NCI-H82 (cell line): Measurements from ENCODE around the gene ACOX1.
A peak's percentile ranks its signal among the peaks of the same experiment; 100 is the strongest.

Source experiments
- DNase-seq: peaks from one replicate; lab custom pipeline; 2025; lab: John Stamatoyannopoulos, UW

Gene ACOX1

GRCh38 chr17:75933808-75934207 lies 45.2 kb downstream of the ACOX1 start:
- no peak for DNase-seq

- DNase-seq, result no peak
Measured at GRCh38 chr17:75932852-75933251, 46.1 kb downstream of the ACOX1 start.

- DNase-seq, result no peak
Measured at GRCh38 chr17:75931062-75931461, 47.9 kb downstream of the ACOX1 start.

- DNase-seq, result peak; percentile 63
Measured at GRCh38 chr17:75927286-75927922, 51.6 kb downstream of the ACOX1 start.

DNA sequence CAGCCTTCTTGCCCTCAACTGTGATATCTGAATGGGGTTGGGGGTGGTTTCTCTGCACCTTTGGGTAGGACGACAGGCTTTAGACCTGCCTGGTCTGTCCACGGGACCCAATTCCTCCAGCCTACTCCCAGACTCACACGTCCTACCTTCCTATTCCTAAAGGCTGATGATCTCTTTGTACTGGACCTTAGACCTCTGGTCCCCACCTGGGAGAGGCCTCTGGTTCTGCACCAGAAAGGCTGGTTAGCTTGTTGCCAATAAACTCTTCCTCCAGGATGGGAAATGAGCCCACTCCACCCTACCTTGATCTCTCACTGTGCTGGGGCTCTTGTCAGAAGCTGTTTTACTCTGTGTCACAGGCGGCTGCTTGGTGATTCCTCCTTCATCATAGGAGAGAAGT lies 52.5 kb downstream of the ACOX1 start:
- DNase-seq, result no peak

DNA sequence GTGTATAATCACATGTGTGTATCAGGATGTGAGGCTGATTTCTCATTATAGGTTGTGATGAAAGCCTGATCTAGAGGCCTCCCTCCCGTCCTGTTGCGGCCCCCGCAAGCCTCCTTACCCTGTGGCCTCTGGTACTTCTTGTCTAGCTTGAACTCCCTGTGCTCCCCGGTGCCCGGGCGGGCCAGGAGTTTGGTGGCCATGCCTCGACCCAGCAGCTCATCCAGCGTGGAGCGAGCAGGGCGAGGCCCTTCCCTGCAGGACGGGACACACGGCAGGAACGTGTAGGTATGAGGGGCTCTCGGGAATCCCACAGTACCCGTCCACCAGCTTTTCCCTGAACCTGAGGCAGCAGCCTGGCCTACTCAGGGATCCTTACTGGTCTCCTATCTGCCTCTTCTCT lies 53.1 kb downstream of the ACOX1 start:
- DNase-seq, result no peak

- no peak for DNase-seq
Measured at GRCh38 chr17:75925103-75925502, 53.9 kb downstream of the ACOX1 start.

DNA sequence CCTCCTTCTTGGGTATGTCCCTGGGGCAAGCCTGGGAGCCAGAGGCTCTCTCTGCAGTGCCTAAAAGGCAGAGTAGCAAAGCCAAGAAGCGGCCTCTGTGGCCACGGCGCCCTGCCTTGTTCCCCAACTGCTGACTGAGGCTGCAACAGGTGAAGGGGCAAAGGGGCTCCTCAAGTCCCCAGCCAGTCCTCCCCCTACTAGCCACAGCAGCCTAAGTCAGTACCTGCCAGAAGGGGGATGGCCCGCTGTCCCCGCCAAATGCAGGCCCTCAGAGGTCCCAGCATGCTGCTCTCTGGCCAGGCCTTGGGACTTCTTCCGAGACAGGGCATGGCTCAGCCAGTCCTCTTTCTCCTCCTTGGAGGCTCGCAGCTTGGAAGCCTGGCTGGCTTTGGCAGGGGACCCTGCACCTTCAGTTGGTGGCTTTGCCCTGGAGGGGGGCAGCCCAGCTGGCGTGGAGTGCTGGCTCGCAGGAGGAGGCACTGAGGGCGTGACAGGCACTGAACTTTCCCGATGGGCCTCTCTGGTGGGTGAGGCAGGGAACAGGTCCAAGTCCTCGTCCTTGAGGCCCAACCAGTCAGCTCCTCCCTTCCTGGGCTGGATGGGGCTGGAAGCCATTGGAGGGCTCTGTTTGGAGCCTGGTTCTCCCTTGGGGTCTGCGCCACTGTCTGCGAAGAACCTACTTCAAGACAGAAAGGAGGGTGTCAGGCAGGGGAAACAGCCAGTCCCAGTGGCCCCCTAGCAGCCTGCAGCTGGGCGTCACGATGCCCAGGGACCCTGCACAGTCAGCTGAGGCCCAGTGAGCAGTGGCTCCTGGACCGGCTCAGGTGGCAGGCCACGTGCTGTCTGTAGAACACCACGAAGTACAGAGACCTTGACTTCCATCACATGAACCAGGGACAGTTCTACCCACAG lies 55.7 kb downstream of the ACOX1 start:
- no peak for DNase-seq

DNA sequence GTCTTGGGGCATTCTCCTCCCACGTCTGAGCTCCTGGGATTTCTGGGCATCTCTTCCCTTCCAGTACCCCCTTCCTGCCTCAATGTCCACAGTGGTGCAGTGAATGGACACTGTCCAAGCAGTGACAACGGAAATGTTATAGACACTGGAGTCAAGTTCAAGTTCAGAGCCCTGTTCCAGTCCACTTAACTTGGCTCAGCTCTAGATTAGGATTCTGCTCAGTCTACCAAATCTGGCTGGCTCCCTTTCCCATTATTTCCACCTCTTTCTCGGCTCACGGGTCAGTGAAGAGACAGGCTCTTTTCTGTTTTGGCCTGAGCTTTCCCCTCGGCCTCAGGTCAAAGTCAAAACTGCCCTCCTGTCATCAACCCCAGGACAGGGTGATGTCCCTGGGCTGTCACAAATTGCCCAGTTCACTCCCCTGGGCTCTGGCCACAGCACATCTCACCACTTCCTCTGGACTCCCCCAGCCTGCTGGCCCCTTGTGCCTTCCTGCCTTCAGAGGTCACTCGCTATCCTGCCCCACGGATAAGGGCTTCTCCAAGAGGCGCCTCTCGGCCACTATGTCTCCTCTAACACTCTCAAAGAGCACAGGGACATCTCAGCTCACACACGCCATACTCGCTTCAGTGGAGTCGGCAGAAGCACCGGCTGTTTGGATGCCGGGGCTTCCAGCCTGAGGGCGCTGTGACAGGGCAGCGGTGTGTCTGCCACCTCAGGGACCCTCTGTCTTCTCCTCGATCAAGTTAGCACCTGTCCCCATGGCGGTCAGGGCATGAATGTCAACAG lies 56.6 kb downstream of the ACOX1 start:
- no peak for DNase-seq

- DNase-seq, result no peak
Measured at GRCh38 chr17:75921596-75921995, 57.4 kb downstream of the ACOX1 start.

DNA sequence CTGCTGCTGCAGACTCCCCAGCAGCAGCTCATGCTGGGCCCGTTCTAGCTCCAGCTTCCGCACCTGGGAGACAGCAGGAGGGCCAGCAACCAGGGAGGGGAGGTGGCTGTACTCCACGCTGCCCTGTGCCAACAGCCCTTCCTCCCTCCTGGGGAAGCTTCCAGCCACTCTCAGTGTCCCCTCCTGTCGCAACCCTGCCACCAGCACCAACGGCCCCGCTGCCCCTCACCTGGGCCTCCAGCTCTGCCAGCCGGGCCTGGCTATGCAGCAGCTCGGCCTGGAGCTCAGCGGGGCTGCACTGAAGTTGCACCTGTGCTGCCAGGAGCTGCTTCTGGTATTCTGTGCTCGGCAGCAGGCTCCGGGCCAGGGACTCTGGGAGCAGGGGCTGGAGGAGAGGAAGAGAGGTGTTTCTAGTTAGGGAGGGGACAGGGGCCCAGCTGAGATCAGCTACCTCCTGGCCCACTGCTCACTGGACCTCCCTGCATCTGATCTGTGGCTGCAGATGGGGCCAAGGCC lies 58.9 kb downstream of the ACOX1 start:
- no peak for DNase-seq

DNA sequence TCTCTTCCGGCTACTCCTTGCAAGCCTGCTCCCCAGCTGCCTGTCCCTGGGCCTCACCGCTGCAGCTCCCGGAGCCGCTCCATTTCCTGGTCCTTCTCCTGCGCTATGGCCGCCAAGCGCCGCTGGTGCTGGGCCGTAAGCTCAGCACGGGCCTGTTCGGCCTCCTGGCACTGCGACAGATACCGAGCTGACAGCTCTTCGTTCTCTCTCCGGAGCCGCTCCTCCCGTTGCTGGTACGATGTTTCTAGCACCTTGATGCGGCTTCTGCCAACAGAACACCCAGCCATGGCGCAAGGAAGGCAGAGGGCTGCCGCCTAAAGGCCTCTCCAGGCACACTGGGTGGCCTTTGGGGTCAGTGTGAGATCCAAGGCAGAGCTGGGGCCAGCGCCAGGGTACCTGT lies 59.4 kb downstream of the ACOX1 start:
- no peak for DNase-seq

- no peak for DNase-seq
Measured at GRCh38 chr17:75917917-75918445, 61.0 kb downstream of the ACOX1 start.

DNA sequence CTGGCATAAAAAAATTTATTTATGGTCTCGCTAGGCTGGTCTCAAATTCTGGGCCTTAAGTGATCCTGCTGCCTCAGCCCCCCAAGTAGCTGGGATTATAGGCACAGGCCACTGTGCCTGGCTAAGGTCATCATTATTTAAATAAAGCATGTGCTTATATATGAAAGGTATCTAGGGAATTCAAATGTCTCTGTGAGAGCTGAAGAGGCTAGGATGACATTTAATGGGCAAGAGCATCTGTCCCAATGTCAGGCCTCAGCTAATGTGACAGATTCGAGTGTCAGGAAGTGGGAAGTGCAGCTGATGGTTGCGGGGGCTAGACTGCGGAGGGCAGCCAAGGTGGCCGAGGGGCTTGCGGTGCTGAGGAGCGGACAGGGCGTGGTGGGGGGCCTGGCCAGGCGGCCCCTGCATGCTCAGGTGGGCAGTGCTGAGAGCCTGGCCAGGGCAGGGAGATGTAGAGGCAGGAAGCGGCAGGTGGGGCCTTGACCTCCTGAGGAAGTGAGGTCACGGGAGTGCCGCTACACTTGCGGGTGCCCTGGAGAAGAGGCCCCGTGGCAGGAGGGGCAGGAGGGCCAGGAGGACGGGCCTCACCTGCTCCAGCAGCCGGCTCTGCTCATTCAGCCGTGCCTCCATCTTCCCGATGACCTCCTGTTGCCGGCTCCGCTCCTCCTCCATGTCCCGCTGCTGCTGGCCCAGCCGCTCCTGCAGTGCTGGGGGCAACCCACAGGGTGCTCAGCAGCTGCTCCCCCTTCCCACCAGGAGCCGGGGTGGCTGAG lies 61.6 kb downstream of the ACOX1 start:
- no peak for DNase-seq

DNA sequence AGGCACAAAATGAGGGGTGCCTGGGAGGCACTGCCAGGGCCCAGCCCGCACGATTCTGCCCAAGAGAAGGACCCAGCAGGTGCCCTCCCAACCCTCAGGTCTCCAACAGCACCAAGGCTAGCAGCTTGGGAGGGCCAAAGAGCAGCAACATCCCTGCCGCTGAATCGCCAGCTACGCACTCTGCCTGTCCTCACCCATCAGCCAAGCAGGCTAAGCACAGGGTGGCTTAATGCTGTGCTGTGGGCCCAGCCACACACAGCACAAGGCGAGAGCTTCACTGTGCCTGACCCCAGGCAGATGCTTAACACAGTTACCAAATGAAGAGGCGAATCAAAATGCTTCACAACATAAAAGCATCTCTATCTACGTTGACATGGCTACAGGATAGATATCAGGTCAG lies 63.7 kb downstream of the ACOX1 start:
- DNase-seq, result peak; percentile 42

DNA sequence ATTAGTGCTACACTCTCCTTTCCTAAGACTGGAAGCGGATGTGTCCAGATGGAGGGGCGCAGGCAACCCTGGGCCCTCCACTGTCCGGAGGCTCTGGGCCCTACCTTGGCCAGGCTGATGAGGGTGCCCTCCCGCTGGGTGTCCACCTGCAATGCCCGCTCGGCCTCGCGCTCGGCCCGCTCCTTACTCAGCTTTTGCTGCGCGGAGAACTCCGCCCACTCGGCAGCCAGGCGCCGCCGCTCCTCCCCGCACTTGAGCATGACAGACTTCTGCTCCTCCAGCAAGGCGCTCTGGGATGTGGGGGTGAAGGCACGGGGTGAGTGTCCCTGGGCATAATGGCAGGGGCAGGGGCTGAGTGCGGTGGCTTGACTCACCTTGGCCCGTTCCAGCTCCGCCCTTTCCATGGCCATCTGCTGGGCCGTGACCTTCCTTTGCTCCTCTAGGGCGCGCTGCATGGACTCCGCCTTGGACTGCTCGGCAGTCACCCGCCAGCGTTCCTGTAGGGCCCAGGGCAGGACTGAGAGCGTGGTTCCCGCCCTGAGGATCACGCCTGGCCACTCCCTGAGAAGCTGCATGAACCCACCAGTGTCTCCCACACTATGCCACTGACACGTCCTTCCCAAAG lies 64.2 kb downstream of the ACOX1 start:
- peak; percentile 67 for DNase-seq

DNA sequence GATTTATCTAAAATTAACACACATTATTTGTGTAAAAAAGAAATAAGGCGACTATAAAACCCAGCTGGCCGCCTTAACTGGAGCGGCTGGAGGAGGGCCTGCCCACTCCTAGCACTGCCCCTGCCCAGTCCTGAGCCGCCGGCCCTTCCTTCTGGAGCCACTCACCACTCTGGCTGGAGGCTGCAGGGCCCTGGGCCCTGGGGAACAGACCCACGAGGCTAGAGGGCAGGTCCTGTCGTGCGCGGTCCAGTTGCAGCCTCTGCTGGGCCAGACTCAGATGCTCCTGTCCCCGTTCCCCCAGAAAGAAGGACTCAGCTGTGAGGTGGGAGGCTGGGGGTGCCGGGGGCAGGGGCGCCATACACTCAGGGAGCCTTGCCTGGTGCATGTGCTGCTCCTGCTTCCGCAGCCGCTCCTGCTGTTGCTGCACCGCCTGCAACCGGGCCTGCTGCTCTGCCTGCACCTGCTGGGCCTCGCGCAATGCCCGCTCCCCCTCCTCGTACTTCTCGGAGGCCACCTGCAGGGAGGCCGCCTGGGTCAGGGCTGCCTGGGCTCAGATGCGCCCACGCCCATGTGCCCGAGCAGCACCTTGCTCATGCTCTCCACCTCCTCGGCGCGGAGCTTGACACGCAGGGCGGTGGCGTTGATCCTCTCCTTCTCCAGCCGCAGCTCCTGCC lies 65.3 kb downstream of the ACOX1 start:
- DNase-seq, result no peak

GRCh38 chr17:75910699-75911098 lies 68.3 kb downstream of the ACOX1 start:
- DNase-seq, result peak; percentile 86

GRCh38 chr17:75909812-75910274 lies 69.1 kb downstream of the ACOX1 start:
- peak; percentile 52 for DNase-seq
